Upper lobe of left lung (tissue), 4 donors: ENCODE measurements around the gene NEO1.

Experiments
- EP300 ChIP-seq, 4 donors: sonication (generic); formaldehyde crosslinking; IDR thresholded peaks; one replicate each; pipeline ENCODE4 v1.5.1; 2017; ENCODE audit warnings: antibody characterized with exemption in 4 of 4, control low read depth in 2 of 4
- POLR2A ChIP-seq, 4 donors: fragments of 450-650 bp; IDR thresholded peaks; one replicate each; pipeline ENCODE4 v1.5.1; 2016 to 2017; ENCODE audit warnings: antibody characterized with exemption in 4 of 4, mild to moderate bottlenecking in 2 of 4
- TF ChIP-seq, protein P1 (sequence below), 6 experiments: fragments of 450-650 bp in 4 of 6; fragments of 200-600 bp in 2 of 6; sonication (generic) in 2 of 6; IDR thresholded peaks; one replicate each; pipeline ENCODE4 v1.5.1; 2016 to 2019; ENCODE audit warnings: antibody characterized with exemption in 6 of 6

DNA sequence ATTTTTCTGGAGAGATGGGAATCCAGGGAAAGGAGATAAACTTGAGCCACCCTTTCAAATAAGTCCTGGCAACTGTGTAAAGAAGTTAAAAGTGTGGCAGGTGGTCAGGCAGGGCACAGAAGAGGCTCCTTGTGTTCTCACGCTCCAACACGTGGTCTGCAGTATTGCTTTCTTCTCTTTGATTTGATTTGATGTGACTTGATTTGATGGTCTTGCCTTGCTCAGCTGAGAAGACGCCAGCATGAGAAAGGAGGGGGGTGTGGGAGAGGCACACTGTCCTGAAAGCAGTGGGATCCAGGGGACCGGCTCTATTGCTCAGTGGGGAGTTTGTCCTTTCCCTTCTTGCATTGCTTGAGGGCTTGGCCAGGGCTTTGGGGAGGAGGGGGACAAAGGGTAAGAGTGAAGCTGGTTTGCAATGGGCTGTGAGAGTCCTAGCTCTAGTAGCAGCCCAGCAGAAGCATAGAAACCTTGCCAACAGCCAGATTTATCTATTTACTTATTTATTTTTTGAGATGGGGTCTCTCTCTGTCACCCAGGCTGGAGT lies 25.7 kb upstream of the NEO1 start:
- TF ChIP-seq, protein P1, sequence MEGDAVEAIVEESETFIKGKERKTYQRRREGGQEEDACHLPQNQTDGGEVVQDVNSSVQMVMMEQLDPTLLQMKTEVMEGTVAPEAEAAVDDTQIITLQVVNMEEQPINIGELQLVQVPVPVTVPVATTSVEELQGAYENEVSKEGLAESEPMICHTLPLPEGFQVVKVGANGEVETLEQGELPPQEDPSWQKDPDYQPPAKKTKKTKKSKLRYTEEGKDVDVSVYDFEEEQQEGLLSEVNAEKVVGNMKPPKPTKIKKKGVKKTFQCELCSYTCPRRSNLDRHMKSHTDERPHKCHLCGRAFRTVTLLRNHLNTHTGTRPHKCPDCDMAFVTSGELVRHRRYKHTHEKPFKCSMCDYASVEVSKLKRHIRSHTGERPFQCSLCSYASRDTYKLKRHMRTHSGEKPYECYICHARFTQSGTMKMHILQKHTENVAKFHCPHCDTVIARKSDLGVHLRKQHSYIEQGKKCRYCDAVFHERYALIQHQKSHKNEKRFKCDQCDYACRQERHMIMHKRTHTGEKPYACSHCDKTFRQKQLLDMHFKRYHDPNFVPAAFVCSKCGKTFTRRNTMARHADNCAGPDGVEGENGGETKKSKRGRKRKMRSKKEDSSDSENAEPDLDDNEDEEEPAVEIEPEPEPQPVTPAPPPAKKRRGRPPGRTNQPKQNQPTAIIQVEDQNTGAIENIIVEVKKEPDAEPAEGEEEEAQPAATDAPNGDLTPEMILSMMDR (IDR thresholded peaks at IDR 0.05) = no peak
- TF ChIP-seq POLR2A (IDR thresholded peaks at IDR 0.05) = no peak
- no peak for TF ChIP-seq EP300 (IDR thresholded peaks at IDR 0.05)
